ENCODE measurements around the gene PAX7. TPM values are rescaled to one million over a fixed set of nuclear protein-coding genes. Genes with fewer than 3 reads are reported as not detected.

The PAX7 gene
- total RNA-seq, 4 donors from 2014 or later = not detected

DNA sequence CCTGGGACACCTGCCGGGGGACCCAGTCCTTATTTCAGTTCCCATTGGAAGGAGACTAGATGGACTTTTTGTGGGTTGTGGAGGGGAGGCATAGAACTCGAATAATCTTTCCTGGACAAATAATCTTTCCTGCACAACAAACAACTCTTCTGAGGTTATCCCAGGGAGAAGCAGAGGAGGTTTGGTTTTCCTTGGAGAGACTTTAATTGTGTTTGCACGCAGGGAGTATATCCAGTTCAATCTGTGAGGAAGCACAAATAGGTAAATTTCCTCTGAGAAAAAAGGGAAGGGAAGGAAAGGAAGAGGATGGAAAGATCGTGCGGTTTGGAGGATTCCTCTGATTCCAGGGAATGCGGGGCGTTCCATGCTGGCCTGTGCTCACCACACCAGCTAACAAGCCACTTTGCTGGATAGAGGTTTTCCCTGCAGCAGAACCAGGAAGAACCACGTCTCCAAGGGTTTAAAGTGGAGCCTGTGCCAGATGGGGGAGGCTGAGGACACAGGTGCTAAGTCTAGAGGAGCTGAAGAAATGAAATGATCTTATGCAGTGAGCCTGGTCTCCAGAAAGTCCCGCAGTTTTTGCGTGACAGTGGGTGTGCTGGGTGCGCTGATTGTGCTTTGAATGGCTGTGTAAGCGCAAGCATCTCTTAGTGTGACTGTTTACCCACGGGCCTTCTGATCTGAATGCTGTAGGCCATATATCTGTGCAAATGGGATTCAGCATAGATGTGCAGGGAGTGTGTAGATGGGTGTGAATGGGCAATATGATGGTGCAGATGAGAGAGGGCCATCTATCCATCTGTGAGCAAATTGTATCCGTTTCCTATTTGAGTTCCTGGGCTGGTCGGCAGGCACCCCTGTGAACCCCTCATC is 7.6 kb downstream of the PAX7 start:
- no peaks in the 10 kb centered on the region for H3K36me3 ChIP-seq
- TF ChIP-seq EP300 (IDR thresholded peaks at IDR 0.05) (no peak), POLR2AphosphoS5 (IDR thresholded peaks at IDR 0.05) (no peak), POLR2A (IDR thresholded peaks at IDR 0.05; ENCODE audit: low read depth) (no peak)
- TF ChIP-seq, protein P1, sequence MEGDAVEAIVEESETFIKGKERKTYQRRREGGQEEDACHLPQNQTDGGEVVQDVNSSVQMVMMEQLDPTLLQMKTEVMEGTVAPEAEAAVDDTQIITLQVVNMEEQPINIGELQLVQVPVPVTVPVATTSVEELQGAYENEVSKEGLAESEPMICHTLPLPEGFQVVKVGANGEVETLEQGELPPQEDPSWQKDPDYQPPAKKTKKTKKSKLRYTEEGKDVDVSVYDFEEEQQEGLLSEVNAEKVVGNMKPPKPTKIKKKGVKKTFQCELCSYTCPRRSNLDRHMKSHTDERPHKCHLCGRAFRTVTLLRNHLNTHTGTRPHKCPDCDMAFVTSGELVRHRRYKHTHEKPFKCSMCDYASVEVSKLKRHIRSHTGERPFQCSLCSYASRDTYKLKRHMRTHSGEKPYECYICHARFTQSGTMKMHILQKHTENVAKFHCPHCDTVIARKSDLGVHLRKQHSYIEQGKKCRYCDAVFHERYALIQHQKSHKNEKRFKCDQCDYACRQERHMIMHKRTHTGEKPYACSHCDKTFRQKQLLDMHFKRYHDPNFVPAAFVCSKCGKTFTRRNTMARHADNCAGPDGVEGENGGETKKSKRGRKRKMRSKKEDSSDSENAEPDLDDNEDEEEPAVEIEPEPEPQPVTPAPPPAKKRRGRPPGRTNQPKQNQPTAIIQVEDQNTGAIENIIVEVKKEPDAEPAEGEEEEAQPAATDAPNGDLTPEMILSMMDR (IDR thresholded peaks at IDR 0.05) = no peak
- no peak overlapping the region for H3K27ac ChIP-seq (replicated peaks in 1 of 4)
- peaks cover 0 to 32% (median 13%) of the 10 kb centered on the region in 4 donors for H3K4me1 ChIP-seq
- H3K9me3 ChIP-seq = no peaks in the 10 kb centered on the region
- WGBS = 13% methylated on average over 15 of the region's 15 CpGs
- DNase-seq (ENCODE audit: extremely low spot score) = no peak
- intact Hi-C loops (cut with DNase I) = no loop called here
- peaks cover 0 to 100% (median 88%) of the 10 kb centered on the region in 4 donors for H3K27me3 ChIP-seq
- no peak overlapping the region for H3K4me3 ChIP-seq

DNA sequence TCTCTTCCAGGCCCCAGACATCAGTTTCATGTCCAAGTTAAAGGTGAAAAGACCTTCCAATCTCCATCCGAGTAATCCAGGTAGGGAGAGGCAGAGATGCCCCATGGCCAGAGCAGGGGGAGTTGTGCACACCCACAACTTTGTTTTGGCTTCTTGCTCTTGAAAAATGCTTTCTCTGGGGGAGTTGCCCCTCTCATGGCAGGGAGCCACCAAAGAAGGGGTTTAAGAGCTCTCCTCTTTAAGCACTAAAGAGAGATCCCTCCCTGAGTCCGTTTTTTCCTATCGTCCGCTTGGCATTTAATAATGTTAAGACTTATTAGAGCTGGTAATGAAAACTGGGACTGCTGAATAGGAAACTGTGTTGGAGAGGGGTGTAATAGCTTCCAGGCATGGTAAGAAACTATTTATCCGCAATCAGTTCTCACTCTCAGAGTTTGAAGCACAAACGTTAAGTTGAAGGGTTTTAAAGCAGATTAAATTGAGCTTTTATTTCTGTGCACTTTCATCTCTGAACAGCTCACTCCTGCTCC is 8.3 kb downstream of the PAX7 start:
- DNase-seq (ENCODE audit: extremely low spot score) = no peak
- no peak for TF ChIP-seq EP300 (IDR thresholded peaks at IDR 0.05)
- TF ChIP-seq POLR2AphosphoS5 (IDR thresholded peaks at IDR 0.05) = no peak
- no peak for TF ChIP-seq POLR2A (IDR thresholded peaks at IDR 0.05; ENCODE audit: low read depth)
- TF ChIP-seq, protein P1 (IDR thresholded peaks at IDR 0.05) = no peak
- H3K4me1 ChIP-seq = peaks cover 0 to 39% (median 20%) of the 10 kb centered on the region in 4 donors
- 7% methylated on average over 6 of the region's 6 CpGs for WGBS
- H3K27me3 ChIP-seq = peaks cover 0 to 100% (median 87%) of the 10 kb centered on the region in 4 donors
- H3K27ac ChIP-seq (replicated peaks in 1 of 4) = no peak overlapping the region
- no peaks in the 10 kb centered on the region for H3K9me3 ChIP-seq
- no peaks in the 10 kb centered on the region for H3K36me3 ChIP-seq
- intact Hi-C loops (cut with DNase I) = no loop called here
- no peak overlapping the region for H3K4me3 ChIP-seq

DNA sequence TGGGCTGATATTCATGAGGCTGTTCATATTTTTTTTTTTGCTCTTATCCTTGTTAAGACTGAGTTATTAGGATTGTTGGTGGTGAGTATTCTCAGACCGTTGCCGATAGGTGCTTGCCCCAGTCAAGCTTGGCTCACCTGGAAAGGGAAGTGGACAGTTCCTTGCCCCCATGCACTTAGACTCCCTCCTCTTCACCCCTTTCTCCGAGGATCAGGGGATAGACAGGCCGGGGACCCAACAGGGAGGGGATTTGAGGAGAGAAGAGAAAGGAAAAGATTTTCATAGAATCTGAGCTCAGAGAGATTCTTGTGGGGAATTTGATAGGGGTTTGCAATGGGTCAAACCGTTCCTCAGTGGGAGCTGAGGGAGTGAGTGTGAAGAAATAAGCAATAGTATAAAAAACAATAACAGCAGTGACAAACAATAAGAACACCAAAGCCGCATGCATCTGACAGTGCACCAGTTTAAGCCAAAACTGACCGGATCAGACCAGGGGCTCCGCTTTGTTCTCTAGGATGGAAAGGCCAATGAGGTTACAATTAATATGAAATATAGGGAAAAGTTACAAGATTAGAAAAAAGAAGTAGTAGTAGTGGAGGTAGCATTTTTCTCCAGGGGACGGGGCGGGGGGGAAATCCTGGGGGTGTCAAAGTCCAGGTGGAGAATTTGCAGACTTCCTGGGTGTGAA is 8.9 kb downstream of the PAX7 start:
- H3K27me3 ChIP-seq = peaks cover 0 to 100% (median 85%) of the 10 kb centered on the region in 4 donors
- 12% methylated on average over 10 of the region's 10 CpGs for WGBS
- no peak for TF ChIP-seq POLR2A (IDR thresholded peaks at IDR 0.05; ENCODE audit: low read depth)
- no peak for TF ChIP-seq EP300 (IDR thresholded peaks at IDR 0.05)
- TF ChIP-seq, protein P1 (IDR thresholded peaks at IDR 0.05) = no peak
- TF ChIP-seq POLR2AphosphoS5 (IDR thresholded peaks at IDR 0.05) = no peak
- intact Hi-C loops (cut with DNase I) = no loop called here
- H3K9me3 ChIP-seq = no peaks in the 10 kb centered on the region
- H3K27ac ChIP-seq (replicated peaks in 1 of 4) = no peak overlapping the region
- peaks cover 0 to 41% (median 21%) of the 10 kb centered on the region in 4 donors for H3K4me1 ChIP-seq
- no peak for DNase-seq (ENCODE audit: extremely low spot score)
- no peak overlapping the region for H3K4me3 ChIP-seq
- H3K36me3 ChIP-seq = no peaks in the 10 kb centered on the region

DNA sequence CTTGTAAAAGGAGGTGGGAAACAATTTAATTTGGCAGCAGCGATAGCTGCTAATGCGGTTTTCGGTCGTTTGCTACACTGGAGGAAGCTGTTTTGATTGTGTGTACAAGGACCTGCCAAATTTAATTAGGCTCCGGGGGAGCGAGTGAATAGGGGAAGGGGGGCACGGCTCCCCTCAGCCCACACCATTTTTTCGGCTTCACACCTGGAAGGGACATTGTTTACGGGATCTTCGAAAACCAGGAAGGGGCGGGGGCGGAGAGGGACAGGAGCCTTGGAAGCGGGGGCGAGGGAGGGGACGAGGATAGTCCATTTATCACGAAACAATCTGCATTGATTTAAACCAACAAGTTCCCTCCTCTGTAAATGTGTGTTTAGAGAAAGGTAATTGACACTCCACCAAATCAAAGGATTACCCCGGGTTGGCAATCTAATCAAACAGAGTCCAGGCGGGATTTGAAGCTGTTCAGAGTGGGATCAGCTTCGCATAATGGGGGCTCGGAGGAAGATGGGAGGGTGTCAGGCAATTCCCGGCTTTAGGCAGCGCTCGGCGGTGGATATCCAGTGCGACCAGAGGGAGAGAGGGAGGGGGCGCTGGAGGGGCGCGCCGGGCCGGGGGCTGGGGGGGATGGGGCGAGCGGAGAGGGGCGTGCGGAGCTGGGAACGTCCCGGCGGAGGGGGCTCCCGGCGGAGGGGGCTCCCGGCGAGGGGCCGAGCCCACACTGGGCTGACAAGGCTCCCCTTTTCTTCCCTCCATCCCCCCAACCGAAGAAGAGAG is 9.8 kb downstream of the PAX7 start:
- Histone ChIP-seq H3K27ac (replicated peaks in 1 of 4) (no peak overlapping the region), H3K4me3 (no peak overlapping the region), H3K9me3 (no peaks in the 10 kb centered on the region), H3K27me3 (peaks cover 0 to 100% (median 83%) of the 10 kb centered on the region in 4 donors), H3K4me1 (peaks cover 0 to 47% (median 26%) of the 10 kb centered on the region in 4 donors), H3K36me3 (no peaks in the 10 kb centered on the region)
- WGBS = 2% methylated on average over 31 of the region's 43 CpGs
- no peak for DNase-seq (ENCODE audit: extremely low spot score)
- no peak for TF ChIP-seq POLR2A (IDR thresholded peaks at IDR 0.05; ENCODE audit: low read depth)
- no peak for TF ChIP-seq EP300 (IDR thresholded peaks at IDR 0.05)
- no peak for TF ChIP-seq POLR2AphosphoS5 (IDR thresholded peaks at IDR 0.05)
- TF ChIP-seq, protein P1 (IDR thresholded peaks at IDR 0.05) = no peak
- intact Hi-C loops (cut with DNase I) = no loop called here
